Lung (tissue), 12 donors: ENCODE data around the gene KCNQ2. TPM values are rescaled to one million over a fixed set of nuclear protein-coding genes. Genes with fewer than 3 reads are reported as not detected.

Experiments
- ATAC-seq: fragments of 200-7000 bp; cut with Tn5 transposase; one replicate; pipeline ENCODE4 v1.9.1; 2020; ENCODE audit warnings: moderate number of reproducible peaks; ENCODE audit not compliant: insufficient read depth, low FRiP score
- DNase-seq, 3 donors: peaks; one replicate each; pipeline ENCODE4 v3.0.0-alpha.2; 2013 to 2017
- H3K27ac ChIP-seq, 2 donors: one replicate each; pipeline ENCODE4 v1.5.1; 2013; ENCODE audit warnings: mild to moderate bottlenecking in 2 of 2, moderate library complexity in 2 of 2, control low read depth in 1 of 2, inconsistent platforms in 1 of 2, low read depth in 1 of 2, low read length in 1 of 2
- H3K27me3 ChIP-seq, 3 donors: one replicate each; pipeline ENCODE4 v1.5.1; 2013; ENCODE audit warnings: low read length in 2 of 3; ENCODE audit not compliant: control insufficient read depth in 3 of 3, insufficient read depth in 3 of 3
- H3K36me3 ChIP-seq, 4 donors: one replicate each; pipeline ENCODE4 v1.5.1; 2013; ENCODE audit warnings: low read length in 4 of 4, mild to moderate bottlenecking in 1 of 4, moderate library complexity in 1 of 4; ENCODE audit not compliant: control insufficient read depth in 4 of 4, insufficient read depth in 4 of 4
- H3K4me1 ChIP-seq, 5 donors: one replicate each; pipeline ENCODE4 v1.5.1; 2013; ENCODE audit warnings: low read length in 5 of 5, mild to moderate bottlenecking in 2 of 5, moderate library complexity in 1 of 5; ENCODE audit not compliant: control insufficient read depth in 5 of 5, insufficient read depth in 5 of 5
- H3K4me3 ChIP-seq: one replicate; pipeline ENCODE4 v1.5.1; 2013; ENCODE audit warnings: mild to moderate bottlenecking, control low read depth, moderate library complexity
- H3K9ac ChIP-seq, 2 donors: one replicate each; pipeline ENCODE4 v1.5.1; 2013; ENCODE audit warnings: low read length in 2 of 2, control low read depth in 1 of 2; ENCODE audit not compliant: insufficient read depth in 1 of 2
- H3K9me3 ChIP-seq, 4 donors: one replicate each; pipeline ENCODE4 v1.5.1; 2013; ENCODE audit warnings: low read length in 3 of 4, mild to moderate bottlenecking in 1 of 4, moderate library complexity in 1 of 4; ENCODE audit not compliant: control insufficient read depth in 4 of 4, insufficient read depth in 3 of 4
- CTCF ChIP-seq: IDR thresholded peaks from 2 replicates; pipeline ENCODE4 v1.5.1; 2012; ENCODE audit warnings: mild to moderate bottlenecking; ENCODE audit errors: control extremely low read depth, extremely low read depth
- WGBS, 2 donors: extraction: QIAGEN DNeasy Blood & Tissue Kit; methylation state at CpG; one replicate each; pipeline ENCODE4 v1.1.7; 2013; 5-methylcytosine and 5-hydroxymethylcytosine counted together
- polyA plus RNA-seq, 2 donors: library from polyadenylated mRNA; stranded (reverse); fragments of 200-250 nt; gene quantifications; one replicate each; pipeline ENCODE4 v1.2.1, GENCODE V29; 2013
- total RNA-seq, 2 donors: library from RNA; depleted of rRNA in 1 of 2; stranded (reverse); fragments of >200 nt in 1 of 2; gene quantifications; one replicate each; pipeline ENCODE4 v1.2.1, GENCODE V29; 2014 to 2021
- donor health status: control.
- donor health status: control.
- donor health status: Bipolar disorder and iron deficiency.
- donor health status: healthy.
- donor health status: DM: yes; HTN: yes; CAD: no.

Gene KCNQ2
- total and polyA plus RNA-seq, 4 donors, result 0.18 to 6.8 (median 0.28) TPM; not detected in 1

DNA sequence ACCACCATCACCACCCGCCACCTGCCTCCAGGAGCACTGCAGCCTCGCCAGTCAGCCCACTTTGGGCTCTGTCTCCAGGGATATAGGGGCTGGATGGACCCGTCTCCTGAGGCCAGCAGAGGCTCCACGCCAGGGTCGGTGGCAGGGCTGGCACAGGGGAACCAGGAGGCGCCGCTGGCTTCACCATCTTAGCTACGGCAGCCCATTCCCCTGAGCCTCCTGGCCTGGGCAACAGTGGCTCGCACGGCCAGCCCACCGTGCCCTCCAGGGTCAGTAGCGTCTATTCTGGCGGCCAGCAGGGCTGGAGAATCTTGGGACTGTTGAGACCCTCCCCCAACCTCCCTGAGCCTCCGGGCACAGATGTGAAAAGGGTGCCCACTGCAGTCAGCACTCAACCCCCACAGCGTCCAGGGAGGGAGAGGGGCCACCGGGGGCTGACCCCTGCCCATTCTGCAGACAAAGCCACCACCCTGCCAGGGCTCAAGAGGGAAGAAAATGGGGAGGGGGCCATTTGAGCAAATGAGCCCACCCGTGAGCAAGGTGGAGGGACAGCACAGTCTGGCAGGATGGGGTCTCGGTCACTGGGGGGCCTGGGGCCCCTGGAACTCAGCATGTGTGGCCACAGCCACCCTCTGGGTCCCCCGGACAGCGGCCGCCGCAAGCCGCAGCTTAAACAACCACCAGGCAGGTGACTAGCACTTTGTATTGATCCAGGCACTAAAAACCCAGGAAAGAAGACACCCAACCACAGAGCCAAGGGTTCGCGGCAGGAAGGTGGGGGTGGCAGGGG is 28.7 kb downstream of the KCNQ2 start:
- H3K36me3 ChIP-seq, result no peaks in the 10 kb centered on the region
- no peak for TF ChIP-seq CTCF
- peaks cover 0 to 18% (median 0%) of the 10 kb centered on the region in 5 donors for H3K4me1 ChIP-seq
- no peaks in the 10 kb centered on the region for H3K9me3 ChIP-seq
- no peak for ATAC-seq
- no peak overlapping the region for H3K27ac ChIP-seq
- H3K9ac ChIP-seq, result no peak overlapping the region
- DNase-seq, result no peak
- H3K4me3 ChIP-seq, result no peak overlapping the region
- WGBS, 2 donors, result 93% methylated on average over 24 to 25 of the region's 25 CpGs
- peaks cover 0 to 8% (median 0%) of the 10 kb centered on the region in 3 donors for H3K27me3 ChIP-seq

DNA sequence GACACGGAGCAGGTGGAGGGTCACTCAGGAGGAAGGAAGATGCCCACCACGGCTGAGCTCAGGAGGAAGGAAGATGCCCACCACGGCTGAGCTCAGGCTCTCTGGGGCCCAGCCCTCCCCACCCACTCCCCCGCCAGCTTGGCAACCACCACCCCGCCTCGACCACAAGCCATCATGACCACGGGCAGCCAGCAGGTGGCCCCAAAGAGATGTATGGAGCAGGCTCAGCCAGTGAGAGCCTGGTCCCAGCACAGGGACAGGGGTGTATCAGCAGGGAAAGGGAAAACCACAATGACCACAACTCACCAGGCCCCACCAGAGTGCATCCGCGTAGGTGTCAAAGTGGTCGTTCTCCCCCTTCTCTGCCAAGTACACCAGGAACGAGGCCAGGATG is 30.4 kb downstream of the KCNQ2 start:
- Histone ChIP-seq H3K4me3 (no peak overlapping the region), H3K9ac (no peak overlapping the region), H3K27ac (no peak overlapping the region), H3K27me3 (peaks cover 0 to 2% (median 0%) of the 10 kb centered on the region in 3 donors), H3K9me3 (no peaks in the 10 kb centered on the region), H3K4me1 (peaks cover 0 to 9% (median 0%) of the 10 kb centered on the region in 5 donors), H3K36me3 (no peaks in the 10 kb centered on the region)
- no peak for TF ChIP-seq CTCF
- ATAC-seq (no peak), DNase-seq (peak; percentile 37 to 43 (median 40))
- WGBS, 2 donors, result 16 to 32% methylated on average over 11 of the region's 11 CpGs

DNA sequence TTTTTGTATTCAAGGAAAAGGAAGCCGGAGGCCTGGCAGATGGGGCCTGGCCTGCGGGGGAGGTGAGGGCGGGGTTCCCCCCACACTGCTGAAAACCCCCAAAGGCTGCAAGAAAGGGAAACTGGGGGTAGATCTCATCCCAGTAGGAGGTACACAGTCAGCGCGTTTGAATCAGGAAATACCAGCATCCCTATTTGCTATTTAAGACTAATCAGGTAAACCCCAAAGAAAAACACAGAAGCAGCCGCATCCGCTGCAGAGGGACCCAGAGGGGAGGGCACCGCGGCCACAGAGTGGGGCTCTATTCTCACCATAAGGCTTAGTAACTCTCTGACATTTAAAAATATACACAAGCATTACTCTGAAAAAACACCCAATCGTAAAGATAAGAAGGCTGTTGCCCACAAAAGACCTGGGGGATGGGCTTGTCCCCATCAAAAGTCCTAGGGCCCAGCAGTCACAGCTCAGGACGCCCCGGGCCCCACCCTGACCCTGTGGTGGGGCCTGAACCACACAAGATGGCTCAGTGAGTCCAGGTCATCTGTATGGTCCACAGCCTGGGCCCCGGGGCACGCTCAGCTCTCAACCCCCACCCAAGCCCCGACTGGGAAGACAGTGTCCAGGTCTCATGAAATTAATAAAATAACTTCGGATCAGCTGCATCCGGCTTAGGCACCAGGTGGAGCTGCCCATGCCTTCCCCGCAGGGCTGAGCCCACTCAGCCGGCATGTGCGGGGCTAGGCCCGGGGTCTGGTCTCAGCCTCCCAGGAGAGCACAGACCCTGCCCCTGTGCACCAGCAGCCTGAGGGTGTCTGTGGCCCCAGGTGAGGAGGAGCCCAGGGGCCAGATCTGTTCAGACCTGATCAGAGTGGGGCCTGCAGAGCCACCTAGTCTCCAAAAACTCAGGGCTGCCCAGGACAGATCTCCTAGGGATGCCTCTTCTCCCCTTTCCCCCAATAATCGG is 31.0 kb downstream of the KCNQ2 start:
- Histone ChIP-seq H3K9me3 (no peaks in the 10 kb centered on the region), H3K4me3 (no peak overlapping the region), H3K9ac (no peak overlapping the region), H3K4me1 (peaks cover 0 to 6% (median 0%) of the 10 kb centered on the region in 5 donors), H3K36me3 (no peaks in the 10 kb centered on the region), H3K27me3 (no peaks in the 10 kb centered on the region), H3K27ac (no peak overlapping the region)
- no peak for TF ChIP-seq CTCF
- WGBS, 2 donors, result 20 to 45% methylated on average over 22 of the region's 22 CpGs
- ATAC-seq, result no peak
- no peak for DNase-seq
